HepG2 (cell line): Measurements from ENCODE around the gene TBC1D1.

Experiments used
- AFF4 ChIP-seq: sonication (generic); formaldehyde crosslinking; IDR thresholded peaks from 2 replicates; pipeline ENCODE4 v1.4.0; 2020; ENCODE audit warnings: missing genetic modification reagents
- E2F1 ChIP-seq: sonication (generic); formaldehyde crosslinking; IDR thresholded peaks from 2 replicates; pipeline ENCODE4 v1.5.0; 2020; ENCODE audit warnings: missing genetic modification reagents
- GZF1 ChIP-seq: sonication (generic); formaldehyde crosslinking; IDR thresholded peaks from 2 replicates; pipeline ENCODE4 v1.5.1; 2020; ENCODE audit warnings: mild to moderate bottlenecking, missing genetic modification reagents
- HDAC1 ChIP-seq: sonication (generic); formaldehyde crosslinking; IDR thresholded peaks from 2 replicates; pipeline ENCODE4 v1.5.1; 2020; ENCODE audit warnings: mild to moderate bottlenecking, missing genetic modification reagents
- MXI1 ChIP-seq: IDR thresholded peaks from 3 replicates; pipeline ENCODE4 v1.6.1; 2012; ENCODE audit warnings: low read depth, low read length, inconsistent platforms, borderline replicate concordance
- NFE2 ChIP-seq: sonication (generic); formaldehyde crosslinking; IDR thresholded peaks from 2 replicates; pipeline ENCODE4 v1.4.0; 2020; ENCODE audit warnings: missing genetic modification reagents
- RAD21 ChIP-seq: fragments of 450-650 bp; formaldehyde crosslinking; IDR thresholded peaks from 2 replicates; pipeline ENCODE4 v1.5.0; 2020; ENCODE audit warnings: mild to moderate bottlenecking
- RBM39 ChIP-seq: fragments of 200-400 bp; formaldehyde crosslinking; IDR thresholded peaks from one replicate; pipeline ENCODE4 v1.6.1; 2018; ENCODE audit warnings: antibody characterized with exemption, mild to moderate bottlenecking, low read depth, low read length; ENCODE audit not compliant: poor library complexity, severe bottlenecking
- SSRP1 ChIP-seq: IDR thresholded peaks from 2 replicates; pipeline ENCODE4 v1.6.1; 2016; ENCODE audit warnings: control low read depth
- TGIF2 ChIP-seq: IDR thresholded peaks from 2 replicates; pipeline ENCODE4 v1.6.1; 2016; ENCODE audit warnings: control low read depth, missing compliant biosample characterization
- THAP7 ChIP-seq: sonication (generic); formaldehyde crosslinking; IDR thresholded peaks from 2 replicates; pipeline ENCODE4 v1.8.1; 2023; ENCODE audit warnings: mild to moderate bottlenecking, missing genetic modification reagents
- ZNF431 ChIP-seq: sonication (generic); formaldehyde crosslinking; IDR thresholded peaks from 2 replicates; pipeline ENCODE4 v1.9.0; 2022; ENCODE audit warnings: missing genetic modification reagents, low read depth, mild to moderate bottlenecking, borderline replicate concordance
- ZNF740 ChIP-seq: sonication (generic); formaldehyde crosslinking; IDR thresholded peaks from 2 replicates; pipeline ENCODE4 v1.4.0; 2020; ENCODE audit warnings: missing genetic modification reagents
- ZNF879 ChIP-seq: sonication (generic); formaldehyde crosslinking; IDR thresholded peaks from 2 replicates; pipeline ENCODE4 v1.8.1; 2023; ENCODE audit warnings: missing genetic modification reagents

GRCh38 chr4:38013461-38014366 is 122.8 kb downstream of the TBC1D1 start:
- TF ChIP-seq SSRP1 (CRISPR knock-in tag), result no peak
- no peak for TF ChIP-seq AFF4
- no peak for TF ChIP-seq RBM39
- TF ChIP-seq GZF1 (CRISPR knock-in tag), result no peak
- no peak for TF ChIP-seq E2F1 (CRISPR knock-in tag)
- TF ChIP-seq RAD21 (CRISPR knock-in tag), result no peak
- no peak for TF ChIP-seq NFE2 (CRISPR knock-in tag)
- no peak for TF ChIP-seq MXI1
- TF ChIP-seq THAP7 (CRISPR knock-in tag), result no peak
- TF ChIP-seq ZNF879 (CRISPR knock-in tag), result no peak
- TF ChIP-seq HDAC1, result no peak
- TF ChIP-seq ZNF740 (CRISPR knock-in tag), result no peak
- no peak for TF ChIP-seq TGIF2
- TF ChIP-seq ZNF431 (CRISPR knock-in tag), result no peak
